Ovary (tissue), 9 donors: ENCODE measurements around the gene ABCB1. TPM values are rescaled to one million over a fixed set of nuclear protein-coding genes. Genes with fewer than 3 reads are reported as not detected.
"Not testable (repeated sequence)": the region's sequence is repeated elsewhere in the genome, so short reads cannot be mapped to it uniquely, and the experiment has no call there.

Experiments used
- DNase-seq, 5 donors: peaks; one replicate each; pipeline ENCODE4 v3.0.0-alpha.2; 2019 to 2020
- H3K27ac ChIP-seq, 2 donors: fragments of 200-600 bp; one replicate each; pipeline versions ENCODE4 v1.5.1 to v1.8.0; 2019 to 2022
- H3K27me3 ChIP-seq: fragments of 200-600 bp; one replicate; pipeline ENCODE4 v1.8.0; 2022
- H3K36me3 ChIP-seq: fragments of 200-600 bp; sonication (generic); one replicate; pipeline ENCODE4 v1.5.1; 2019
- H3K4me1 ChIP-seq: one replicate; pipeline ENCODE4 v1.8.1; 2013; ENCODE audit warnings: mild to moderate bottlenecking, moderate library complexity; ENCODE audit not compliant: insufficient read depth
- H3K4me3 ChIP-seq: fragments of 200-600 bp; sonication (generic); one replicate; pipeline ENCODE4 v1.5.1; 2017
- H3K9me3 ChIP-seq, 2 donors: fragments of 200-600 bp in 1 of 2; sonication (generic) in 1 of 2; one replicate each; pipeline versions ENCODE4 v1.5.1 to v1.8.1; 2013 to 2019; ENCODE audit warnings: mild to moderate bottlenecking in 1 of 2, moderate library complexity in 1 of 2
- CTCF ChIP-seq, 3 donors: fragments of 450-650 bp in 2 of 3; fragments of 200-600 bp in 1 of 3; IDR thresholded peaks; one replicate each; pipeline versions ENCODE4 v1.5.1 to v1.8.0; 2016 to 2022; ENCODE audit warnings: antibody characterized with exemption in 3 of 3, mild to moderate bottlenecking in 1 of 3
- EP300 ChIP-seq: sonication (generic); formaldehyde crosslinking; IDR thresholded peaks from one replicate; pipeline ENCODE4 v1.6.1; 2017; ENCODE audit warnings: antibody characterized with exemption
- POLR2A ChIP-seq: fragments of 450-650 bp; IDR thresholded peaks from one replicate; pipeline ENCODE4 v1.6.1; 2017; ENCODE audit warnings: antibody characterized with exemption, mild to moderate bottlenecking, moderate library complexity
- WGBS, 3 donors: extraction: QIAGEN DNeasy Blood & Tissue Kit in 1 of 3; methylation state at CpG; one replicate each; pipeline versions ENCODE4 v1.1.5 to v1.1.7; 2013 to 2017; 5-methylcytosine and 5-hydroxymethylcytosine counted together
- intact Hi-C, 4 donors: fragments of 100-400 bp; cut with DNase I; formaldehyde crosslinking; loops; one replicate each; pipeline versions ENCODE4 v1.11.0 to v1.15.1; 2022 to 2023
- polyA plus RNA-seq, 2 donors: library from polyadenylated mRNA; stranded (reverse); fragments of 200-250 nt in 1 of 2; fragments of 350-450 nt in 1 of 2; fragmentation: Illumina TruSeq in 1 of 2; extraction: RNeasy Lipid Tissue Mini Kit (QIAGEN cat#74804) in 1 of 2; gene quantifications; one replicate each; pipeline ENCODE4 v1.2.3, GENCODE V29; 2013 to 2014
- total RNA-seq, 7 donors: library from RNA; depleted of rRNA in 2 of 7; stranded (reverse); fragments of >200 nt in 2 of 7; fragmentation: NEBNext Ultra II Directional in 3 of 7; extraction: Animal tissue kit (Norgen Biotek cat#: 25700) in 3 of 7; gene quantifications; one replicate each; pipeline versions ENCODE4 v1.1.0 to v1.2.4, GENCODE V29; 2016 to 2023
- donor health status: DM: no; HTN: no; CAD: no; lungs with moderate emphysema.
- donor health status: DM: no; HTN: no; CAD: no.
- donor health status: Bipolar disorder and iron deficiency.
- donor health status: DM: yes; HTN: yes; CAD: no.
- donor health status: DM: no; HTN: no; CAD: no.
- donor health status: DM: yes; HTN: yes; CAD: no.

Gene ABCB1
- total and polyA plus RNA-seq, 9 donors = 3.4 to 22.8 (median 8.1) TPM

- no peak for DNase-seq
- Histone ChIP-seq H3K27me3 (no peaks in the 10 kb centered on the region), H3K36me3 (no peaks in the 10 kb centered on the region), H3K4me1 (peaks cover 1% of the 10 kb centered on the region), H3K4me3 (no peak overlapping the region), H3K9me3 (no peaks in the 10 kb centered on the region), H3K27ac (no peak overlapping the region)
- intact Hi-C loops = no loop called here
- WGBS, 3 donors = 77 to 89% (median 84%) methylated on average over 2 of the region's 2 CpGs
- TF ChIP-seq EP300 (no peak), POLR2A (no peak), CTCF (IDR thresholded peaks at IDR 0.05) (no peak)
Measured at GRCh38 chr7:87471473-87471872, 129.2 kb downstream of the ABCB1 start.

GRCh38 chr7:87469204-87469603, 131.5 kb downstream of the ABCB1 start:
- H3K4me1 ChIP-seq, DNase-seq, H3K27ac ChIP-seq, H3K9me3 ChIP-seq, H3K27me3 ChIP-seq, H3K4me3 ChIP-seq, H3K36me3 ChIP-seq, intact Hi-C loops: not testable (repeated sequence)

GRCh38 chr7:87465534-87465880, 135.2 kb downstream of the ABCB1 start:
- DNase-seq, intact Hi-C loops, H3K36me3 ChIP-seq, H3K4me3 ChIP-seq, H3K4me1 ChIP-seq, H3K27ac ChIP-seq, H3K27me3 ChIP-seq, H3K9me3 ChIP-seq: not testable (repeated sequence)
- WGBS, 3 donors = 81 to 86% (median 84%) methylated on average over 7 of the region's 7 CpGs

- H3K4me3 ChIP-seq, intact Hi-C loops, H3K27ac ChIP-seq, DNase-seq, H3K36me3 ChIP-seq, H3K27me3 ChIP-seq, H3K9me3 ChIP-seq, H3K4me1 ChIP-seq: not testable (repeated sequence)
- 68 to 76% (median 75%) methylated on average over 16 of the region's 16 CpGs for WGBS, 3 donors
Measured at GRCh38 chr7:87464830-87465533, 135.7 kb downstream of the ABCB1 start.

- TF ChIP-seq CTCF (IDR thresholded peaks at IDR 0.05) (no peak), POLR2A (no peak), EP300 (no peak)
- Histone ChIP-seq H3K4me1 (no peaks in the 10 kb centered on the region), H3K36me3 (no peaks in the 10 kb centered on the region), H3K4me3 (no peak overlapping the region), H3K27ac (no peak overlapping the region), H3K9me3 (no peaks in the 10 kb centered on the region), H3K27me3 (no peaks in the 10 kb centered on the region)
- DNase-seq = no peak
- 73 to 80% (median 79%) methylated on average over 2 of the region's 2 CpGs for WGBS, 3 donors
- intact Hi-C loops = no loop called here
Measured at GRCh38 chr7:87463982-87464381, 136.7 kb downstream of the ABCB1 start.

GRCh38 chr7:87460444-87460843, 140.2 kb downstream of the ABCB1 start:
- H3K9me3 ChIP-seq, H3K27ac ChIP-seq, H3K4me1 ChIP-seq, DNase-seq, intact Hi-C loops, H3K4me3 ChIP-seq, H3K36me3 ChIP-seq, H3K27me3 ChIP-seq: not testable (repeated sequence)
- 92 to 97% (median 93%) methylated on average over 3 of the region's 3 CpGs for WGBS, 3 donors

- DNase-seq = no peak
- WGBS, 3 donors = 83 to 96% (median 83%) methylated on average over 2 of the region's 2 CpGs
- intact Hi-C loops = no loop called here
- Histone ChIP-seq H3K36me3 (no peaks in the 10 kb centered on the region), H3K9me3 (no peaks in the 10 kb centered on the region), H3K4me3 (no peak overlapping the region), H3K27ac (no peak overlapping the region), H3K27me3 (no peaks in the 10 kb centered on the region), H3K4me1 (no peaks in the 10 kb centered on the region)
- TF ChIP-seq CTCF (IDR thresholded peaks at IDR 0.05) = no peak
- TF ChIP-seq EP300 = no peak
- no peak for TF ChIP-seq POLR2A
Measured at GRCh38 chr7:87459941-87460340, 140.7 kb downstream of the ABCB1 start.
